Brain microvascular endothelial cell (primary cell): ENCODE measurements around the gene TFF1.

Experiments used
- DNase-seq: peaks from one replicate; pipeline ENCODE4 v3.0.0-alpha.2; 2020
- H3K27ac ChIP-seq: fragments of 250-450 bp; sonication (Bioruptor Pico); 2 replicates; pipeline ENCODE4 v1.5.1; 2020; ENCODE audit warnings: mild to moderate bottlenecking, moderate library complexity
- H3K27me3 ChIP-seq: fragments of 250-450 bp; sonication (Bioruptor Pico); replicated peaks from 2 replicates; pipeline ENCODE4 v1.5.1; 2020; ENCODE audit warnings: mild to moderate bottlenecking
- H3K36me3 ChIP-seq: fragments of 250-450 bp; sonication (Bioruptor Pico); replicated peaks from 2 replicates; pipeline ENCODE4 v1.5.1; 2020; ENCODE audit warnings: mild to moderate bottlenecking
- H3K4me3 ChIP-seq: 2 replicates; pipeline ENCODE4 v1.5.1; 2011; ENCODE audit warnings: low read depth, mild to moderate bottlenecking, control low read depth, low read length, moderate library complexity
- CTCF ChIP-seq: IDR thresholded peaks from 2 replicates; pipeline ENCODE4 v1.5.1; 2011; ENCODE audit warnings: low read depth, mild to moderate bottlenecking, moderate library complexity, low read length, control low read depth, inconsistent platforms; ENCODE audit errors: missing control alignments
- in situ Hi-C: cut with HindIII; loops from 2 replicates; pipeline ENCODE4 v1.10.0; 2017; ENCODE audit warnings: low sequenced_read_pairs, low pct_ligation_motif_present

The TFF1 gene

DNA sequence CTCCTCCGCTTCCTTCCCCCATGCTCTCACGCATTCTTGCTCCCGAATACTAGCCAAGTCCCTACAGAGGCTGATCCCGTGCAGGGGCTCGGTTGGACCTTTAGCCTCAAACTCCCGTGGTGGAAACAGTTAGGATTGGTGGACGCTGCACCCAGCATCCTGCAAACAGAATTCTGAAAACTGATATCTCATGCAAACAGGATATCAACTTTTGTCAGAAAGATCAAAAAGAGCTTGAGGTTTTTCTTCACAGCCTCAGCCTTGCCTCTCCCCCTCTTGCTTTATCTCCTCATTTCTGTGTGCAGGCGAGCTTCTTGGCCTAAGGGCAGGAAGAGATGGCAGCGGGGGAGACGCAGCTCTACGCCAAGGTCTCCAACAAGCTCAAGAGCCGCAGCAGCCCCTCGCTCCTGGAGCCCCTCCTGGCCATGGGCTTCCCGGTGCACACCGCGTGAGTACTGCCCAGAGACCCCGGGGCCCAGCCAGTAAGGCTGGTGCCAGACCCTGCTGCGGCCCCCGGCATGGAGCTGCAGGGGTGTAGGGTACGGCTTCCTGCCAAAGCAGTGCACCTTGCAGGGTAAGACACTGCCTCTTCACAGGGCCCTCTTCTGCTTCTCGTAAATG is 37.4 kb upstream of the TFF1 start, which contains the start of gene UBASH3A:
Gene UBASH3A (plus strand): TSS at position 292 of the 621 bp plus-strand sequence. CDS start 44 bp downstream, at position 336.
- DNase-seq = no peak
- H3K4me3 ChIP-seq = no peak within 1 kb of the TSS
- in situ Hi-C loops = no loop called here
- H3K36me3 ChIP-seq = no peaks in the 10 kb centered on the region
- H3K27me3 ChIP-seq = no peaks in the 10 kb centered on the region
- no peak for TF ChIP-seq CTCF
- H3K27ac ChIP-seq = no peak within 1 kb of the TSS

- no peak for DNase-seq
- Histone ChIP-seq H3K36me3 (no peaks in the 10 kb centered on the region), H3K27me3 (no peaks in the 10 kb centered on the region), H3K27ac (no peak overlapping the region), H3K4me3 (no peak overlapping the region)
- TF ChIP-seq CTCF = no peak
- in situ Hi-C loops = no loop called here
These were observed 35.5 kb upstream of the TFF1 start for GRCh38 chr21:42401820-42402251.

DNA sequence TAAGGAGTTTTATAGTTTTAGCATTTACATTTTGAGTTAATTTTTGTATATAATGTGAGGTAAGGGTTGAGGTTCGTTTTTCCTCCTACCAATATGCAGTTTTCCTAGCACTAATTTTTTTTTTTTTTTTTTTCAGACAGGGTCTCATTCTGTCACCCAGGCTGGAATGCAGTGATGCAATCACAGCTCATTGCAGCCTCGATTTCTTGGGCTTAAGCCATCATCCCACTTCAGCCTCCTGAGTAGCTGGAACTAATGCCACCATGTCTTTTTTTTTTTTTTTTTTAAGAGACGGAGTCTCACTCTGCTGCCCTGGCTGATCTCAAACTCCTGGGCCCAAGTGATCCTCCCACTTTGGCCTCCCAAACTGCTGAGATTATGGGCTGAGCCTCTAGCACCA is 34.8 kb upstream of the TFF1 start:
- Histone ChIP-seq H3K27ac (peak overlapping the region; percentile 48), H3K27me3 (no peaks in the 10 kb centered on the region), H3K4me3 (no peak overlapping the region), H3K36me3 (no peaks in the 10 kb centered on the region)
- in situ Hi-C loops = no loop called here
- DNase-seq = peak; percentile 47
- no peak for TF ChIP-seq CTCF

DNA sequence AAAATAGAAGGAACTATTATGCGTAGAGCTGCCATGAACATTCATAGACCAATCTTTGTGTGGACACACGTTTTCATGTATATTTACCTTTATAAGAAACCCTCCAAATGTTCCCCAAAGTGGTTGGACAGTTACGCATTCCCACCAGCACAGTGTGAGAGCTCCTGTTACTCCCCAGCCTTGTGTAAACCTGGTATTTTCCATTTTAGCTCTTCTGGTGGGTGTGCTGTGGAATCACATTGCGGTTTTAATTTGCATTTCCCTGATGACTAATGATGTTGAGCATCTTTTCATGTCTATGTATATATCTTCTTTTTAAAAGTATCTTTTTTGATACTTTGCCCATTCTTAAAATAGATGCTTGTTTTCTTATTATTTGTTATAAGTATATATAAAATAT is 34.2 kb upstream of the TFF1 start:
- DNase-seq = peak; percentile 54
- Histone ChIP-seq H3K27me3 (no peaks in the 10 kb centered on the region), H3K4me3 (no peak overlapping the region), H3K36me3 (no peaks in the 10 kb centered on the region), H3K27ac (peak overlapping the region; percentile 48)
- TF ChIP-seq CTCF = no peak
- in situ Hi-C loops = no loop called here

DNA sequence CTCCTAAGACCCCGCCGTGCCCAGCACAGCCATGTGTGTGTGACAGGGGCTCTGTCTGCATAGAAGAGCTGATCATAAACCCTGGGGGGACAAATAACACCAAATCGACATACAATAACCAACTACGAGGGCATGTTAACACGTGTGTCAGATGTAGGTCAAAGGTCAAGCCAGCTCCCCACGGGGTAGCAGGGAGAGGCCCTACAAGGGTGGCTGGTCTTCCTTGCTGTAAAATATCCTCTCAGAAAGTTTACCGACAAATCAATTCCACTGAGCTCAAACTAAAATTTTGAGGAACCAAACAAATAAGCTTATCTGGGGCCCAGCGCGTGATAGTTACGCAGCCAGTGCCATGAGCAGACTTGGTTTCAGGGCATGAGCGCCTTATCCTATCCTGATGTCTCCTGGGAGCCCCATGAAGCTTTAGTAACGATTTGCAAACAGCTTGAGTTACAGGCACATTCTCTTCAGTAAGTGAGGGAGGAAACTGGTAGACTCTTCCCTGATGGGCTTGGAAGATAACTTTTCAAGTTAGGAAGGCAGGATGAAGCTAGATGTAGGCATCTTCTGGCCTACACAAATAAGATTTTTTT is 32.2 kb upstream of the TFF1 start:
- Histone ChIP-seq H3K27ac (no peak overlapping the region), H3K36me3 (no peaks in the 10 kb centered on the region), H3K4me3 (no peak overlapping the region), H3K27me3 (no peaks in the 10 kb centered on the region)
- in situ Hi-C loops = no loop called here
- no peak for TF ChIP-seq CTCF
- no peak for DNase-seq

GRCh38 chr21:42397746-42398394 is 31.5 kb upstream of the TFF1 start:
- TF ChIP-seq CTCF = no peak
- Histone ChIP-seq H3K36me3 (no peaks in the 10 kb centered on the region), H3K27ac (no peak overlapping the region), H3K4me3 (no peak overlapping the region), H3K27me3 (no peaks in the 10 kb centered on the region)
- no peak for DNase-seq
- in situ Hi-C loops = no loop called here
